ENCODE data around the gene PPP1R3G. TPM values are rescaled to one million over a fixed set of nuclear protein-coding genes. Genes with fewer than 3 reads are reported as not detected.

Gene PPP1R3G
- total RNA-seq, 1 experiment from 2014 or later, result 0.44 TPM

- Histone ChIP-seq H3K36me3 (ENCODE audit: control insufficient read depth, insufficient read depth, low read length) (no peaks in the 10 kb centered on the region), H3K4me1 (ENCODE audit: control insufficient read depth, insufficient read depth, low read length) (no peaks in the 10 kb centered on the region), H3K9me3 (ENCODE audit: control insufficient read depth, insufficient read depth, low read depth, low read length) (peaks cover 13% of the 10 kb centered on the region; the same call in 1 of the 2 replicates), H3K27ac (ENCODE audit: low read length) (no peak overlapping the region), H3K4me3 (ENCODE audit: low read depth in 2 of 2, low read length in 2 of 2) (no peak overlapping the region), H3K27me3 (ENCODE audit: control insufficient read depth, insufficient read depth, low read length) (no peaks in the 10 kb centered on the region; the same call in 1 of the 2 replicates)
- DNase-seq (ENCODE audit: low read depth, low spot score), result no peak
- intact Hi-C loops (cut with micrococcal nuclease; ENCODE audit: unreplicated experiment) (no loop called here), in situ Hi-C loops (cut with HindIII; ENCODE audit: low pct_unique_long_range_greater_than_20kb, low sequenced_read_pairs) (no loop called here)
- no TSS peak for BruUV-seq (replicated peaks)
- TF ChIP-seq TCF7L2 (IDR thresholded peaks at IDR 0.05; ENCODE audit: low read depth, low read length) (no peak), POLR2AphosphoS5 (IDR thresholded peaks at IDR 0.05; ENCODE audit: low read depth, low read length) (no peak), REST (IDR thresholded peaks at IDR 0.05; ENCODE audit: insufficient read depth in 1 of 2, low read depth in 2 of 2, low read length in 1 of 2) (no peak), SIN3A (IDR thresholded peaks at IDR 0.05; ENCODE audit: borderline replicate concordance, insufficient read depth, low read depth, low read length) (no peak), CTCF (IDR thresholded peaks at IDR 0.05) (no peak)
- ATAC-seq, result no peak
- CTCF ChIA-PET, result interaction anchor here (0.6 kb wide), 1 partner anchor 47 kb away, joined by 6 read pairs; no protein-coding TSS in a partner anchor
- POLR2A ChIA-PET, result no interaction called here
Observed at GRCh38 chr6:5050009-5050408, 35.1 kb upstream of the PPP1R3G start.

- TF ChIP-seq POLR2AphosphoS5 (IDR thresholded peaks at IDR 0.05; ENCODE audit: low read depth, low read length) (no peak), CTCF (IDR thresholded peaks at IDR 0.05) (no peak), REST (IDR thresholded peaks at IDR 0.05; ENCODE audit: insufficient read depth in 1 of 2, low read depth in 2 of 2, low read length in 1 of 2) (no peak), TCF7L2 (IDR thresholded peaks at IDR 0.05; ENCODE audit: low read depth, low read length) (no peak), SIN3A (IDR thresholded peaks at IDR 0.05; ENCODE audit: borderline replicate concordance, insufficient read depth, low read depth, low read length) (no peak)
- Histone ChIP-seq H3K36me3 (ENCODE audit: control insufficient read depth, insufficient read depth, low read length) (no peaks in the 10 kb centered on the region), H3K9me3 (ENCODE audit: control insufficient read depth, insufficient read depth, low read depth, low read length) (peaks cover 13% of the 10 kb centered on the region; the same call in 1 of the 2 replicates), H3K27ac (ENCODE audit: low read length) (no peak overlapping the region), H3K4me3 (ENCODE audit: low read depth in 2 of 2, low read length in 2 of 2) (no peak overlapping the region), H3K4me1 (ENCODE audit: control insufficient read depth, insufficient read depth, low read length) (no peaks in the 10 kb centered on the region), H3K27me3 (ENCODE audit: control insufficient read depth, insufficient read depth, low read length) (no peaks in the 10 kb centered on the region; the same call in 1 of the 2 replicates)
- no TSS peak for BruUV-seq (replicated peaks)
- POLR2A ChIA-PET, result no interaction called here
- ATAC-seq, result no peak
- intact Hi-C loops (cut with micrococcal nuclease; ENCODE audit: unreplicated experiment), result no loop called here
- in situ Hi-C loops (cut with HindIII; ENCODE audit: low pct_unique_long_range_greater_than_20kb, low sequenced_read_pairs), result no loop called here
- DNase-seq (ENCODE audit: low read depth, low spot score), result no peak
- CTCF ChIA-PET, result no interaction called here
Observed at GRCh38 chr6:5051394-5051793, 33.7 kb upstream of the PPP1R3G start.
